Common myeloid progenitor, CD34-positive (primary cell): Measurements from ENCODE around the gene UROC1.
A peak's percentile ranks its signal among the peaks of the same experiment; 100 is the strongest.

Source experiments
- CTCF ChIA-PET: fragments of 350-600 bp; sonication (Branson Sonifier 250); formaldehyde crosslinking; loops from one replicate; lab custom pipeline; 2021; ENCODE audit warnings: antibody characterized with exemption; lab: Charles Lee
- POLR2A ChIA-PET: fragments of 350-600 bp; sonication (Branson Sonifier 250); formaldehyde crosslinking; loops from one replicate; lab custom pipeline; 2021; ENCODE audit warnings: antibody characterized with exemption; lab: Charles Lee
- DNase-seq, 3 donors: peaks; one replicate each; pipeline versions ENCODE4 v3.0.0 to v3.0.0-alpha.2; 2013
- H3K27ac ChIP-seq, 2 experiments: 1 replicate in 1 of 2; 2 replicates in 1 of 2; pipeline ENCODE4 v1.7.0; 2013; ENCODE audit warnings: inconsistent platforms in 2 of 2, low read length in 2 of 2, mild to moderate bottlenecking in 2 of 2, low read depth in 1 of 2, moderate library complexity in 1 of 2; ENCODE audit not compliant: severe bottlenecking in 2 of 2, insufficient read depth in 1 of 2, poor library complexity in 1 of 2
- H3K27me3 ChIP-seq, 5 experiments: replicated peaks in 2 of 5; 1 replicate in 3 of 5; 2 replicates in 2 of 5; pipeline versions ENCODE4 v1.6.1 to v1.7.0; 2013; ENCODE audit warnings: low read length in 4 of 5, mild to moderate bottlenecking in 2 of 5, moderate library complexity in 2 of 5, inconsistent platforms in 1 of 5; ENCODE audit not compliant: insufficient read depth in 5 of 5, control insufficient read depth in 4 of 5
- H3K36me3 ChIP-seq, 4 experiments: 1 replicate in 2 of 4; 2 replicates in 2 of 4; pipeline versions ENCODE4 v1.6.1 to v1.7.0; 2013; ENCODE audit warnings: low read length in 3 of 4, control low read depth in 1 of 4, mild to moderate bottlenecking in 1 of 4; ENCODE audit not compliant: control insufficient read depth in 4 of 4, insufficient read depth in 4 of 4
- H3K4me1 ChIP-seq, 4 experiments: 1 replicate in 3 of 4; 2 replicates in 1 of 4; pipeline versions ENCODE4 v1.6.1 to v1.7.1; 2013; ENCODE audit warnings: low read length in 3 of 4, mild to moderate bottlenecking in 3 of 4, control low read depth in 1 of 4, inconsistent platforms in 1 of 4, moderate library complexity in 1 of 4; ENCODE audit not compliant: control insufficient read depth in 4 of 4, insufficient read depth in 4 of 4; ENCODE audit errors: control extremely low read depth in 1 of 4
- H3K4me3 ChIP-seq, 7 experiments: 1 replicate in 4 of 7; 2 replicates in 3 of 7; pipeline versions ENCODE4 v1.5.1 to v1.7.0; 2013; ENCODE audit warnings: mild to moderate bottlenecking in 7 of 7, low read length in 6 of 7, moderate library complexity in 6 of 7, inconsistent platforms in 2 of 7, low read depth in 2 of 7, control low read depth in 1 of 7; ENCODE audit not compliant: insufficient read depth in 4 of 7, control insufficient read depth in 1 of 7; ENCODE audit errors: extremely low read depth in 1 of 7
- H3K9me3 ChIP-seq, 5 experiments: 1 replicate in 4 of 5; 2 replicates in 1 of 5; pipeline versions ENCODE4 v1.6.1 to v1.7.1; 2013; ENCODE audit warnings: low read length in 4 of 5, mild to moderate bottlenecking in 2 of 5, inconsistent platforms in 1 of 5, low read depth in 1 of 5, moderate library complexity in 1 of 5; ENCODE audit not compliant: control insufficient read depth in 4 of 5, insufficient read depth in 2 of 5; ENCODE audit errors: control extremely low read depth in 1 of 5
- WGBS: methylation state at CpG from one replicate; pipeline ENCODE4 v1.1.5; 2013; ENCODE audit not compliant: insufficient coverage; 5-methylcytosine and 5-hydroxymethylcytosine counted together

UROC1 gene

GRCh38 chr3:126526668-126527005, 9.1 kb upstream of the UROC1 start:
- H3K27me3 ChIP-seq = no peaks in the 10 kb centered on the region
- DNase-seq = no peak
- no peak overlapping the region for H3K4me3 ChIP-seq
- 63% methylated on average over 5 of the region's 7 CpGs for WGBS
- no peaks in the 10 kb centered on the region for H3K9me3 ChIP-seq
- ChIA-PET CTCF (interaction anchor here (0.8 to 2.3 kb wide), 10 partner anchors 11 to 84 kb away, joined by 3 to 7 read pairs (median 4); partner anchors contain the start of gene ZXDC), POLR2A (no interaction called here)
- no peaks in the 10 kb centered on the region for H3K36me3 ChIP-seq
- H3K4me1 ChIP-seq = peaks cover 9 to 91% (median 88%) of the 10 kb centered on the region in 4 experiments
- no peak overlapping the region for H3K27ac ChIP-seq

GRCh38 chr3:126525853-126526667, 8.5 kb upstream of the UROC1 start:
- Histone ChIP-seq H3K4me3 (peak overlapping the region in 1 of 7 experiments; percentile 40), H3K9me3 (no peaks in the 10 kb centered on the region), H3K27ac (no peak overlapping the region), H3K4me1 (peaks cover 4 to 85% (median 83%) of the 10 kb centered on the region in 4 experiments), H3K36me3 (no peaks in the 10 kb centered on the region), H3K27me3 (no peaks in the 10 kb centered on the region)
- WGBS = 94% methylated on average over 3 of the region's 8 CpGs
- POLR2A ChIA-PET = no interaction called here
- DNase-seq = no peak
- CTCF ChIA-PET = interaction anchor here (0.7 to 2.3 kb wide), 10 partner anchors 12 to 130 kb away, joined by 3 to 7 read pairs (median 4); partner anchors contain the start of gene ZXDC

- no peak for DNase-seq
- Histone ChIP-seq H3K36me3 (no peaks in the 10 kb centered on the region), H3K4me3 (peak overlapping the region in 6 of 7 experiments; percentile 49 to 86 (median 70)), H3K27ac (peak overlapping the region in 1 of 2 experiments; percentile 15), H3K27me3 (no peaks in the 10 kb centered on the region), H3K4me1 (peaks cover 4 to 77% (median 75%) of the 10 kb centered on the region in 4 experiments), H3K9me3 (no peaks in the 10 kb centered on the region)
- POLR2A ChIA-PET = no interaction called here
- CTCF ChIA-PET = interaction anchor here (0.7 to 3.7 kb wide), 5 partner anchors 25 to 131 kb away, joined by 3 to 36 read pairs (median 4); no protein-coding TSS in a partner anchor
- 76% methylated on average over 8 of the region's 12 CpGs for WGBS
Observed at GRCh38 chr3:126525091-126525852, 7.7 kb upstream of the UROC1 start.

GRCh38 chr3:126524429-126524988, 6.9 kb upstream of the UROC1 start:
- DNase-seq = peak; percentile 50 to 81 (median 62)
- Histone ChIP-seq H3K27ac (peak overlapping the region; percentile 15 to 22), H3K27me3 (no peaks in the 10 kb centered on the region), H3K9me3 (no peaks in the 10 kb centered on the region), H3K4me1 (peaks cover 4 to 70% (median 67%) of the 10 kb centered on the region in 4 experiments), H3K4me3 (peak overlapping the region; percentile 49 to 86 (median 67)), H3K36me3 (no peaks in the 10 kb centered on the region)
- 0% methylated on average over 20 of the region's 31 CpGs for WGBS
- CTCF ChIA-PET = interaction anchor here (2.6 to 3.7 kb wide), 2 partner anchors 13 to 87 kb away, joined by 12 to 36 read pairs; no protein-coding TSS in a partner anchor
- POLR2A ChIA-PET = interaction anchor here (1.2 kb wide), 1 partner anchor 16 kb away, joined by 5 read pairs; no protein-coding TSS in a partner anchor

GRCh38 chr3:126523745-126524428, 6.3 kb upstream of the UROC1 start, which contains the start of gene CHST13:
TSS of gene CHST13 (plus strand) at chr3:126524155. CDS start at chr3:126524333, 178 bp downstream.
- H3K36me3 ChIP-seq = no peaks in the 10 kb centered on the region
- H3K4me1 ChIP-seq = peaks cover 4 to 67% (median 61%) of the 10 kb centered on the region in 4 experiments
- ChIA-PET CTCF (interaction anchor here (0.6 to 3.7 kb wide), 19 partner anchors 9 to 931 kb away, joined by 3 to 36 read pairs (median 4); partner anchors contain the start of genes C3orf22 and ZXDC), POLR2A (interaction anchor here (1.2 kb wide), 1 partner anchor 17 kb away, joined by 5 read pairs; no protein-coding TSS in a partner anchor)
- no peaks in the 10 kb centered on the region for H3K27me3 ChIP-seq
- WGBS = 4% methylated on average over 39 of the region's 56 CpGs
- no peaks in the 10 kb centered on the region for H3K9me3 ChIP-seq
- peak; percentile 55 to 81 (median 68) for DNase-seq
- H3K4me3 ChIP-seq = peak within 1 kb of the TSS; percentile 49 to 86 (median 67)
- peak within 1 kb of the TSS; percentile 15 to 47 for H3K27ac ChIP-seq

- Histone ChIP-seq H3K27ac (no peak overlapping the region), H3K4me1 (peaks cover 0 to 54% (median 47%) of the 10 kb centered on the region in 4 experiments), H3K27me3 (no peaks in the 10 kb centered on the region), H3K4me3 (peak overlapping the region in 3 of 7 experiments; percentile 29 to 52 (median 47)), H3K9me3 (no peaks in the 10 kb centered on the region), H3K36me3 (no peaks in the 10 kb centered on the region)
- ChIA-PET CTCF (interaction anchor here (0.6 to 3.7 kb wide), 25 partner anchors 9 to 1394 kb away, joined by 3 to 36 read pairs (median 5); partner anchors contain the start of genes C3orf22 and ZXDC), POLR2A (interaction anchor here (0.6 kb wide), 1 partner anchor 8 kb away, joined by 4 read pairs; no protein-coding TSS in a partner anchor)
- 0% methylated on average over 6 of the region's 6 CpGs for WGBS
- DNase-seq = peak in 2 of 3 donors; percentile 42 to 51
Observed at GRCh38 chr3:126522363-126522788, 4.8 kb upstream of the UROC1 start.
